Ammon's horn (tissue), 1 donor: ENCODE data around the gene STK33.

Source experiments
- DNase-seq: peaks from one replicate; pipeline ENCODE4 v3.0.0-alpha.2; 2016; ENCODE audit warnings: low spot score

Gene STK33

GRCh38 chr11:8415195-8415594 is 178.8 kb downstream of the STK33 start:
- no peak for DNase-seq

DNA sequence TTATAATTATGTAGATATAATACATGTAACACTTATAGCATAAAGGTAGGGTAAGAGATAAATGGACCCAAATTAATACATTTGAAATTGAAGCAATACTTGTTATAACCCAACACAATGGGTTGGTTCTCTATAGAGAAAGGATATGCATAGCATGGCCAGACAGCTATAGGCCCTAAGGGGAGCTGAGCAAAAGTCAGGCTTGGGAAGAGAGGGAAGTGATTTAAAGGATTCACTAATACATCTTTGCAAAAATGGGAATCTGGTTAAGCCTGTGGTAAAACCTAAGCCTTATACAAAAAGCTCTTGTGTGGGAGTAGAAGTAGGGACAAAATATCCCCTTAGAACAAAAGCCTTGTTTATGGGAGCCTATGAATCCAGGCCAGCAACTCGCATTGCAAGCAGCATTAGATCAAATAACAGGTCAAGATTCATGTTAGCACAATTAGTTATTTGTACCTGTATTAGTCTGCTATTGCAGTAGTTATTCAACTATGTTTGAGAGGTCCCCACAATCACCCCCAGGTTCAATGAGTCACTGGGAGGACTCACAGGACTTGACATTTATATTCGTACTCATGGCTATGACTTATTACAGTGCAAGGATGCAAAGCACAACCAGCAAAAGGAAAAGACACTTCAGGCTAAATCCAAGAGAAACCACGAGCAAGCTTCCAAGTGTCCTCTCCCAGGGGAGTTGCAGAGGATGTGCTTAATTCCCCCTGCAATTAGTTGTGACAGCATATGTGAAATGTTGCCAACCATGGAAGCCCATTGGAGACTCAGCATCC is 185.7 kb downstream of the STK33 start:
- DNase-seq: peak; percentile 15

DNA sequence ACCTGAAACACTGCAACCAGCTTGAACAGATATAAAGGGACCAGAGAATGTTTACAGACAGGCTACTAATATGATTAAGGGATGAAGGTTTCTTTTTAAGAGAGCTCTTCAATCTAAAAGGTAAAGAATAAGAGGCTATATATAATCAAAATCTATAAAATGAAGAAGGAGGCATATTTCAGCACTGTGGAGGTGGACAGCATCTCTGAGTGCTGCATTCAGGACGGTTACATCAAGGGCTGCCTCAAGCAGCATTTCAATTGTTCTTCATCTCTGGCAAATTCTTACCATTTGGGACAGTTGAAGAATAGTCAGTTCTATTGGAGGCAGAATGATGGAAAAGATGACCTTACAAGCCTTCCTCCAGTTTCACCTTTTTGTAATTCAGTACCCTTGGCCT is 190.7 kb downstream of the STK33 start:
- no peak for DNase-seq

GRCh38 chr11:8392886-8393285 is 201.1 kb downstream of the STK33 start:
- DNase-seq: no peak

GRCh38 chr11:8392166-8392565 is 201.9 kb downstream of the STK33 start:
- peak; percentile 43 for DNase-seq

DNA sequence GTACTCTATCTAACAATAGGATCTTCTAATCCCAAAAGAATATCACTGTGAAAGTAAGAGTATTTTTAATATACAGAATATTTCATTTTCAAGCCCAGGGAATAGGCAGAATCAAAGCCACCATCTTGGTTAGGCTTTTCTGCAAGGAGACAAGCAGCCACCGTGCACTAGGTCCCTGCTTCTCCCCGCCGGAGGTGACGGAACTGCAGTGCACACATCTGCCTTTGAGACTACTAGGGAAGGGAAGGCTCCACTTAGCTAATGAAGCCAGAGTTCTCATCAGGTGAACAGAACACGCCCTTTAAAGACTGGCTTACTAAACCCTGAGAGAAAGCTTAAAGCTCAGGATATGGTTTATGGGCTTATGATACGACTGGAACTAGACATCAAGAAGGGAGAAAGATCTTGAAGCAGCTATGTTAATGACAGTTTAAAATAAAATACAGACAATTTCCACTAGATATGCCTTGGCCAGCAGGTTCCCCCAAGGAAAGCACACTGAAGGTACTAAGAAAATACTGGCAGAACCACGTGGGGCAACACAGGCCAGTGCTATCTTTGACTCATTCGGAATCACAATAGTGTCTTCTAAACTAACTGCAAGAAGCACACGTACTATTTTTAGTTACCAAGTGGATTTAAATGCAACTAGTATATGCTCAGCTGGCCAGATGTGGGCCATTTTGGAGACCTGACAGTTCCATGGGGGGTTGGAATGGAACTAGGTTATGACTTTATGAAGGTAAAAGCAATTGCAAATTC is 203.0 kb downstream of the STK33 start:
- no peak for DNase-seq

DNA sequence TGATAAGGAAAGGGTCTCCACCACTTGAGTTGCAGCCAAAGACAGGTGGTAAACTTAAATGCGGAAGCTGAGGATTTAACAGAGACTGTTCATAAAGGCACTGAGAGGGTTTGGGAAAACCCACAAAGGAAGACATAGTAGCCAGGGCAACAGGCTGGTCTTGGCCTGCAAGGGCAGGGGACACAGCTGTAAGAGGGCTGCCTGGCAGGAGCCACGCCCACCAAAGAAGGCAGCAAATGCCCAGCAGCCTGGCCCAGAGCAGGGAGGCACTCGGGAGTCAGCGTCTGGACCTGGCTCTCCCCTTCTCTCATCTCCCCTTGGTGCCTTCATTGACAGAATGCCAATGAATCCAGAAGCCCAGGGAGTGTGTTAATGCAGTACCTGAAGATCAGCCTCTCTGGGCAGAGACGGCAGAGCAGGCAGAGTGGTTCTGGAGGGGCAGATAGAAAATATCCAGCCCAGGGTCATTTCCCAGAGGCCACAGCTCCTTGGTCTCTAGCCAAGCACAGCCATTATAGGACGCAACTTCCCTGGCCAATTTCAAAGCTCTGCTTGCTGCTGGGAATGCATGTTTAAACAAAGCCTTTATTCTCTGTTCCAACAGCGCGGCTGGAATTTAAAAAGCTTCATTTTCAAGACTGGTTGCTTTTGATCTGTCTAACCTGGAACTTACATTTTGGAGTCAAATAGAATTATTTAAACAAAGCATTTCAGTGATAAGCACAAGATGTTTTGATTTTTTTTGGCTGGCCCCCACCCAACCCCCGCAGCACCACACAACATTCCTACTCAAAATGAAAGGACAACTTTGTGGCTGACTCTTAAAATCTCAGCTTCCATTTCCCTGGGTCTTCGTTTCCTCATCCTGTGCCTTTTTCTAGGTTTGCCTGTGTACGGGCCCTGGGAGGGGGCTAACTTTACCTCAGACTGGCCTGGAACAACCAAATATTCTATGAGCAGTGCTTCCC is 204.7 kb downstream of the STK33 start:
- peak; percentile 58 for DNase-seq

GRCh38 chr11:8387693-8388092 is 206.3 kb downstream of the STK33 start:
- DNase-seq: no peak

DNA sequence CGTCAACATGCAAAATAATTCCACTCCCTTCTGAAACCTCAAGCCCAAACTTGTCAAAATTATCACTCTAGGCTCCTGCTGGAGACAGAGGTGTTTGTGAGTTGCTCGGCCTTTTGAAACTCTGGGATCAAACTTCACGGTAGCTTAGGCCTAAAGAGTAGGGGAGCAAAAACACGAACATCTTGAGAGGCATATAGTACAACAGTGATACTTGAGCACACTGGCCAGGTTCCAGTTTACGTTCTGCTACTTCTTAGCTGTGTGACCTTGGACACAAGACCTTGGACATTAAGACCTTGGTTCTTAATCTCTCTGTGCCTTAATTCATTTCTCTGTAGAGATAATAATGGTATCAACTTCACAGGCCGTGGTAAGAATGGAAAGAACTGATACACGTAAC is 206.9 kb downstream of the STK33 start:
- no peak for DNase-seq

DNA sequence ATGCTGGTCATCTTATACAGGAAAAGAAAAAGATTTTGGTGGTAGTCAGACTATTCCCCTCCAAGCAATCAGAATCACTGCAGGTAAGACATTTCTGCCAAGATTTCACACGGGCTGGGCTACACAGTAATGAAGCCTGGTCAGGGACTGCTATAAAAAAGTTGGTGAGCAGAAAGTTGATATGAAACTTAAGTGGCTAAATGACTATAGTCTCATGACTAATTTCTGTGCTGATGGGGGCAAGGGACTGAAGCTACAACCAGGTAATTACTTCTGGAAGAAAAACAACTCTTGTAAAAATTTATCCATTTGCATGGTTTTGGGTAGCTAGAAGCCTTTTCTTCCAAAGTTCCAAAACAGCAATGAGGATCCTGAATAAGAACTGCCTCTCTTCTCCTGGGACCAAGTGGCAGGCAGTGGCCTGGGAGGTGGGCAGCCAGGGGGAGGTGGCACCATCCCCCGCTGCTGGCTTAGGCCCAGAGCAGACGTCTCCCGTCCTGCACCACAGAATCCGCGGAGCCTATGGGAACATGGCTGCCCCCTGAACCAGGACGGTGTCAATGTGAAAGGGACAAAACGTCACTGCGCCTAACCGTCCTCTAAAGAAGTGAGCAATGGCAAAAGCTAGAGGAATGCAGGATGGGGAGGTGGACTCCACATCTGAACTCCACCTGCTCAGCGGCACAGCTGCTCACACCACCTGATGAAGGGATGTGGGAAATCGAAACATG is 207.7 kb downstream of the STK33 start:
- no peak for DNase-seq

DNA sequence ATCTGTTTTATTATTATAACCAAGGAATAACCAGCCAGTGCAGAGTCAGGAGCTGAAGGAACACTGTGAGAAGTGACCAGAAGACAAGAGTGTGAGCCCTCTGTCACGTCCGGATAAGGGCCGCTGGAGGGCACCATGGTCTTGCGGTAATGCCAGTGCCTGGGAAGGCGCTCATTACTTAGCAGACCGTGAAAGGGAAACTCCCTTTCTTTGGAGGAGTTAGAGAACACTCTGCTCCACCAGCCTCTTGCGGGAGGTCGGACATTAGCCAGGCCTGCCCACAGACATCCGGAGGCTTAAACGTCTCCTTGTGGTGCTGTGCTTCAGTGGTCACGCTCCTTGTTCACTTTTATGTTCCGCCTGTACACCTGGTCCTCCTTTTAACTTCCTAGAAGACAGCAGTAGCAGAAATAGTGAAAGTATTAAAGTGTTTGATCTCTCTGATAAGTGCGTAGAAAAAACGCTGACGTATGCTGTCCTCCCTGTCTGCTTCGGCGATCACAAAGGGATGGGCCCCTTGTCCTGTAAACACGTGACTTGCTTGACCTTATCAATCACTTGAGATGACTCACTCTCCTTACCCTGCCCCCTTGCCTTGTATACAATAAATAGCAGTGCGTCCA is 209.7 kb downstream of the STK33 start:
- DNase-seq: no peak

DNA sequence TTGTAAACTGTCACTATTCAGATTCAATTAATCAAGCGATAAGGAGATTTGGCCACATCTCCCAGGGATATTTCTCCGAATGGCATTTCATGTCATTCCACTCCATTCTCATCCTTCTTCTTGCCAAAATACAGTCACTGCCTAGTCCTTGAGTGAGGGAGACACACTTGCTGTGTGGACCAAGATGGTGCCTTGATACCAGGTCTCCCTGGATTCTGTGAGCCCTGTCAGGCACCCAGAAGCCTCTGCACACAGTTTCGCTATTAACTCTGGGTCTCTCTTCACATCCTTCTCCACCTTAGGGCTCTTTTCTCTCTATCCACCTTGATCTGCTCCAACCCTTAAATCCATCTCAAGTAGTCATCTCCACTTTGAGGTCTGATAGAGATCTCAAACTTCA is 210.4 kb downstream of the STK33 start:
- DNase-seq: no peak

GRCh38 chr11:8383227-8383626 is 210.8 kb downstream of the STK33 start:
- DNase-seq: no peak

- DNase-seq: no peak
Observed at GRCh38 chr11:8382436-8383053, 211.5 kb downstream of the STK33 start.

DNA sequence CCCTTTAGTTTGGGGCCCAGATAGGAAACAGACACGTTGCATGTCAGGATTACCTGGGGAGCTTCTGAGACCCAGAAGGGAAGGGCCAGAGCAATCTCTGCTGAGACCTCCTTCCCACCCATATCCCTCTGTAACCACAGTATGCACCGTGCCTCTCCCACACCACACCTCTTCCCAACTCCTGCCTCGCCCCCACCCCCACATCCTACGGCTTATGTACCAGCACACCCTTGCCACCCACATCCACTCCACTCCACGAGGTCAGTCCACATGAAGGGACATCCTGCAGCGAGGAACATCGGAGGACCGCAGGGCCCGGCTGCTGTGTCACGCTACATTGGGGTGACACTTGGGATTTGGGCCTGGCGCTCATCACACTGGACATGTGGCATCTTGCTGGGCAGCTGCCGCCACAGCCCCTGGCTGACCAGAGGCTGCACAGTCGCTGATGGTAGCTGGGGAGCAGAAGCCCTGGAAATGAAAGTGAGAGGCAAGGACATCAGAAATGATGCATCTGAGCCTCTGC is 212.1 kb downstream of the STK33 start:
- no peak for DNase-seq

- DNase-seq: no peak
Observed at GRCh38 chr11:8381343-8381742, 212.7 kb downstream of the STK33 start.

DNA sequence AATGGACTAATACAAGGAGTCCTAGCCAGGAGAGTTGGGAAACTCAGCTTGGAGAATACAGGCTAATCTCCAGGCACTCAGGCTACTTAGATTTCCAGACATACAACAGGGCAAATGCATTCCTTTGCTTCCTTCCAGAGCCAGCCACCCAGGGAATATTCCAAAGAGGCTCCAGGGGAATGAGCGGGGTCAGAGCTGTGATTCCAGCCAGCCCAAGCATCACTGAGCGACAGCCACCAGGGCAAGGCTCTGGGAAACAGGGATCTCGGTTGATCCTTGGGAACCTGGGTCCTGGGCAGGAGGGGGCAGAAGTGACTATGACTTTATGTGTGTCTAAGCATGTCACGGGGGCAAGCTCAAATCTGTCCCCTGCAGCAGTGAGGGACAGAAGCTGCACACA is 218.1 kb downstream of the STK33 start:
- no peak for DNase-seq

GRCh38 chr11:8375460-8375859 is 218.6 kb downstream of the STK33 start:
- no peak for DNase-seq

DNA sequence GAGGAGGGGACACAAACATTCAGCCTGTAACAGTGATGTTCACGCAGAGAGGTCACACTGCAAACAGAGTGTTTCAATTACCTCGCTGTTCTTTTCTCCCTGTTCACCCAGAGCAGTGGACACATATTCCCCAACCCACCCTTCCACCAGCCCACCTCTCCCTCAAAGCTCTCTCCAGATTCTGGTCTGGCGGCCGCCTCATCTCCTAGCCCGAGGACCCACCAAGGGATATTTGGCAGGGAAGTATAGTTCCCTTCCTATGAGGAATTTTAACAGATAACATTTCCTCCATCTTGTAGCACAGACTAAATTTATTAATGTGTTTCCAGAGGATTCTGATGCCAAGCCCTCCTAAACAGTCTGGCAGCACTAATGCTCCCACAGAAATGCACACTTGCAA is 219.3 kb downstream of the STK33 start:
- DNase-seq: no peak
